Endothelial cell of umbilical vein (primary cell): ENCODE measurements around the gene NID2. TPM values are rescaled to one million over a fixed set of nuclear protein-coding genes. Genes with fewer than 3 reads are reported as not detected.

Experiments used
- BruUV-seq: library from RNA; stranded (reverse); fragments of 400-500 nt; replicated peaks from 2 replicates; lab custom pipeline; 2021; lab: Mats Ljungman, UMichigan
- CTCF ChIA-PET: fragments of 300-600, 350-600 bp; sonication (Branson Sonifier 250); formaldehyde crosslinking; loops from one replicate; lab custom pipeline; 2021; ENCODE audit warnings: antibody characterized with exemption, inconsistent platforms; lab: Charles Lee
- POLR2A ChIA-PET: fragments of 300-600, 350-600 bp; sonication (Branson Sonifier 250); formaldehyde crosslinking; loops from one replicate; lab custom pipeline; 2021; ENCODE audit warnings: antibody characterized with exemption, inconsistent platforms; lab: Charles Lee
- DNase-seq: peaks from one replicate; pipeline ENCODE4 v3.0.0-alpha.2; 2011; ENCODE audit warnings: low read depth, low spot score
- FAIRE-seq: peaks from 2 replicates; lab custom pipeline; 2011; peaks lifted over from hg19 to GRCh38; lab: Jason Lieb, UNC
- H2AFZ ChIP-seq: 2 replicates; pipeline ENCODE4 v1.6.0; 2012; ENCODE audit warnings: low read depth, low read length, control low read depth, inconsistent platforms
- H3K27ac ChIP-seq: 2 replicates; pipeline ENCODE4 v1.5.1; 2011; ENCODE audit warnings: low read depth, mild to moderate bottlenecking, control low read depth, low read length, moderate library complexity; ENCODE audit not compliant: insufficient read depth
- H3K27me3 ChIP-seq, 2 experiments: 2 replicates each; pipeline versions ENCODE4 v1.6.0 to v1.6.1; 2011; ENCODE audit warnings: low read length in 2 of 2, mixed read lengths in 1 of 2; ENCODE audit not compliant: control insufficient read depth in 2 of 2, insufficient read depth in 2 of 2
- H3K36me3 ChIP-seq, 2 experiments: 2 replicates in 1 of 2; 3 replicates in 1 of 2; pipeline ENCODE4 v1.5.1; 2011; ENCODE audit warnings: low read length in 2 of 2, mild to moderate bottlenecking in 1 of 2, moderate library complexity in 1 of 2; ENCODE audit not compliant: control insufficient read depth in 2 of 2, insufficient read depth in 2 of 2; ENCODE audit errors: extremely low read depth in 1 of 2
- H3K4me1 ChIP-seq: 3 replicates; pipeline ENCODE4 v1.5.1; 2011; ENCODE audit warnings: mild to moderate bottlenecking, low read length; ENCODE audit not compliant: control insufficient read depth, insufficient read depth; ENCODE audit errors: extremely low read depth
- H3K4me2 ChIP-seq: 2 replicates; pipeline ENCODE4 v1.6.1; 2011; ENCODE audit warnings: low read length, control low read depth, mixed read lengths; ENCODE audit not compliant: insufficient read depth
- H3K4me3 ChIP-seq, 3 experiments: fragments of 200-600 bp in 1 of 3; sonication (generic), shearing (Covaris generic) in 1 of 3; replicated peaks in 1 of 3; 2 replicates each; pipeline ENCODE4 v1.5.1; 2011 to 2016; ENCODE audit warnings: control low read depth in 3 of 3, low read length in 3 of 3, mild to moderate bottlenecking in 2 of 3, inconsistent platforms in 1 of 3, low read depth in 1 of 3, moderate library complexity in 1 of 3; ENCODE audit not compliant: insufficient read depth in 1 of 3
- H3K79me2 ChIP-seq: 2 replicates; pipeline ENCODE4 v1.6.0; 2012; ENCODE audit warnings: low read length, inconsistent platforms; ENCODE audit not compliant: control insufficient read depth, insufficient read depth
- H3K9ac ChIP-seq: replicated peaks from 2 replicates; pipeline ENCODE3; 2011; ENCODE audit warnings: low read length, control low read depth; ENCODE audit not compliant: insufficient read depth; ENCODE audit errors: extremely low read depth
- H3K9me1 ChIP-seq: replicated peaks from 3 replicates; pipeline ENCODE4 v1.6.0; 2011; ENCODE audit warnings: mild to moderate bottlenecking, low read length; ENCODE audit not compliant: control insufficient read depth, insufficient read depth; ENCODE audit errors: extremely low read depth
- H3K9me3 ChIP-seq: replicated peaks from 2 replicates; pipeline ENCODE4 v1.5.1; 2012; ENCODE audit warnings: low read length, inconsistent platforms; ENCODE audit not compliant: control insufficient read depth, insufficient read depth
- H4K20me1 ChIP-seq: replicated peaks from 2 replicates; pipeline ENCODE3; 2011; ENCODE audit warnings: mild to moderate bottlenecking, low read length; ENCODE audit not compliant: control insufficient read depth, insufficient read depth; ENCODE audit errors: extremely low read depth
- CTCF ChIP-seq, 2 donors: IDR thresholded peaks; 1 replicate in 1 of 2; 2 replicates in 1 of 2; pipeline ENCODE4 v1.5.1; 2011; ENCODE audit warnings: low read length in 2 of 2, mild to moderate bottlenecking in 2 of 2, moderate library complexity in 2 of 2, control low read depth in 1 of 2, inconsistent platforms in 1 of 2, low read depth in 1 of 2; ENCODE audit not compliant: insufficient read depth in 1 of 2; ENCODE audit errors: extremely low read depth in 1 of 2
- EZH2 ChIP-seq: IDR thresholded peaks from 2 replicates; pipeline ENCODE4 v1.6.1; 2012; ENCODE audit warnings: borderline replicate concordance, low read depth, mild to moderate bottlenecking, moderate library complexity, low read length, inconsistent platforms; ENCODE audit not compliant: severe bottlenecking
- FOS ChIP-seq: IDR thresholded peaks from 2 replicates; pipeline ENCODE4 v1.6.1; 2011; ENCODE audit warnings: mild to moderate bottlenecking, low read length, moderate library complexity, borderline replicate concordance; ENCODE audit not compliant: insufficient read depth
- GATA2 ChIP-seq: IDR thresholded peaks from 2 replicates; pipeline ENCODE4 v1.7.0; 2011; ENCODE audit warnings: low read depth, mild to moderate bottlenecking, moderate library complexity, mixed read lengths, low read length; ENCODE audit not compliant: insufficient read length, insufficient read depth
- JUN ChIP-seq: IDR thresholded peaks from 2 replicates; pipeline ENCODE4 v1.6.1; 2011; ENCODE audit warnings: borderline replicate concordance, low read depth; ENCODE audit not compliant: insufficient read length, insufficient read depth
- MAX ChIP-seq: IDR thresholded peaks from 2 replicates; pipeline ENCODE4 v1.6.1; 2011; ENCODE audit not compliant: insufficient read depth, insufficient read length
- MYC ChIP-seq: IDR thresholded peaks from one replicate; pipeline ENCODE4 v1.6.1; 2011; ENCODE audit warnings: mild to moderate bottlenecking, low read depth, low read length
- POLR2A ChIP-seq: IDR thresholded peaks from 2 replicates; pipeline ENCODE4 v1.6.1; 2012; ENCODE audit warnings: low read depth, mild to moderate bottlenecking, control low read depth, low read length
- POLR2AphosphoS5 ChIP-seq: IDR thresholded peaks from 2 replicates; pipeline ENCODE4 v1.6.1; 2012; ENCODE audit warnings: low read depth, mild to moderate bottlenecking, control low read depth, low read length, moderate library complexity; ENCODE audit not compliant: insufficient read depth
- dilution Hi-C: fragments of 300-500 bp; cut with MboI; formaldehyde crosslinking; loops from one replicate; pipeline ENCODE4 v1.15.0; 2019; ENCODE audit warnings: low sequenced_read_pairs; ENCODE audit not compliant: extremely low pct_ligation_motif_present
- intact Hi-C: fragments of 100-400 bp; cut with micrococcal nuclease; formaldehyde crosslinking; loops from one replicate; pipeline ENCODE4 v1.10.0; 2022
- polyA plus RNA-seq, 4 experiments: library from polyadenylated mRNA; depleted of rRNA in 3 of 4; stranded (reverse) in 3 of 4; unstranded in 1 of 4; fragments of >200 nt; gene quantifications; 2 replicates each; pipeline versions ENCODE4 v1.2.1 to v1.2.3, GENCODE V29; 2011 to 2012; ENCODE audit warnings: missing spikeins in 1 of 4
- total RNA-seq: library from RNA; stranded (reverse); gene quantifications from 2 replicates; pipeline ENCODE4 v1.2.3, GENCODE V29; 2021

The NID2 gene
- total and polyA plus RNA-seq, 2 donors (not counting 3 experiments of a cell fraction or from before 2014, with no cell fraction given) = 22.5 to 56.7 TPM

GRCh38 chr14:52049271-52049670, 19.6 kb downstream of the NID2 start:
- no peak overlapping the region for H3K27ac ChIP-seq
- dilution Hi-C loops (no loop called here), intact Hi-C loops (no loop called here)
- H3K9ac ChIP-seq = no peak overlapping the region
- TF ChIP-seq GATA2 (no peak), MYC (no peak), FOS (no peak), MAX (no peak), EZH2 (no peak), CTCF (IDR thresholded peaks at IDR 0.05; ENCODE audit: extremely low read depth in 1 of 2, insufficient read depth in 1 of 2, low read depth in 1 of 2, low read length in 2 of 2) (no peak), POLR2A (no peak), POLR2AphosphoS5 (no peak), JUN (no peak)
- no peaks in the 10 kb centered on the region for H3K9me3 ChIP-seq
- peaks cover 10% of the 10 kb centered on the region for H3K4me1 ChIP-seq
- DNase-seq (no peak), FAIRE-seq (no peak)
- H3K27me3 ChIP-seq = no peaks in the 10 kb centered on the region
- no peaks in the 10 kb centered on the region for H3K9me1 ChIP-seq
- ChIA-PET CTCF (interaction anchor here (0.7 kb wide), 1 partner anchor 543 kb away, joined by 3 read pairs; no protein-coding TSS in a partner anchor), POLR2A (no interaction called here)
- H3K4me3 ChIP-seq = no peak overlapping the region
- BruUV-seq = no TSS peak
- no peaks in the 10 kb centered on the region for H3K36me3 ChIP-seq
- no peaks in the 10 kb centered on the region for H3K79me2 ChIP-seq
- no peak overlapping the region for H3K4me2 ChIP-seq
- H2AFZ ChIP-seq = no peak overlapping the region
- H4K20me1 ChIP-seq = no peaks in the 10 kb centered on the region
